OCI-LY3 (cell line): ENCODE data around the gene CEP112.

Experiments used
- H2AFZ ChIP-seq: fragments of 200-600, 300-600 bp; shearing (Covaris generic); 2 replicates; pipeline ENCODE4 v1.6.0; 2014; ENCODE audit warnings: antibody characterized with exemption, low read depth, low read length
- H3K27ac ChIP-seq: fragments of 200-600, 300-600 bp; sonication (generic); 2 replicates; pipeline ENCODE4 v1.5.1; 2014; ENCODE audit warnings: mild to moderate bottlenecking, low read length, moderate library complexity, mixed read lengths
- H3K27me3 ChIP-seq: fragments of 200-600, 300-600 bp; sonication (generic); 2 replicates; pipeline ENCODE4 v1.6.1; 2014; ENCODE audit warnings: low read depth, low read length, mixed read lengths
- H3K36me3 ChIP-seq: fragments of 200-600, 300-600 bp; sonication (generic); replicated peaks from 2 replicates; pipeline ENCODE3; 2014; ENCODE audit warnings: low read depth, low read length, mixed read lengths
- H3K4me1 ChIP-seq: fragments of 300-600, 200-600 bp; sonication (generic); 2 replicates; pipeline ENCODE4 v1.6.1; 2014; ENCODE audit warnings: low read length, mixed read lengths
- H3K4me2 ChIP-seq: fragments of 200-600, 300-600 bp; sonication (generic); 2 replicates; pipeline ENCODE4 v1.6.1; 2014; ENCODE audit warnings: low read length, mixed read lengths
- H3K4me3 ChIP-seq: fragments of 300-600, 200-600 bp; sonication (generic); 2 replicates; pipeline ENCODE4 v1.5.1; 2014; ENCODE audit warnings: antibody characterized with exemption, mild to moderate bottlenecking, low read length, moderate library complexity
- H3K79me2 ChIP-seq: fragments of 300-600, 200-600 bp; shearing (Covaris generic); 2 replicates; pipeline ENCODE4 v1.6.1; 2014; ENCODE audit warnings: mild to moderate bottlenecking, low read length, mixed read lengths
- H3K9ac ChIP-seq: fragments of 300-600, 200-600 bp; shearing (Covaris generic); 2 replicates; pipeline ENCODE4 v1.6.0; 2014; ENCODE audit warnings: mild to moderate bottlenecking, low read length, moderate library complexity
- H3K9me3 ChIP-seq: fragments of 200-600, 300-600 bp; shearing (Covaris generic); 2 replicates; pipeline ENCODE4 v1.6.1; 2014; ENCODE audit warnings: low read length, mixed read lengths; ENCODE audit not compliant: insufficient read depth
- H4K20me1 ChIP-seq: fragments of 200-600, 300-600 bp; sonication (generic); 2 replicates; pipeline ENCODE4 v1.6.1; 2016; ENCODE audit warnings: low read length, mixed read lengths; ENCODE audit not compliant: insufficient read depth
- CTCF ChIP-seq: fragments of 200-600, 300-600 bp; sonication (generic); IDR thresholded peaks from 2 replicates; pipeline ENCODE4 v1.5.1; 2014; ENCODE audit warnings: antibody characterized with exemption, low read length, low read depth
- EZH2phosphoT487 ChIP-seq: fragments of 200-600 bp; shearing (Covaris generic); IDR thresholded peaks from 2 replicates; pipeline ENCODE4 v1.6.1; 2018; ENCODE audit warnings: antibody characterized with exemption, mixed run types, low read depth

CEP112 gene

DNA sequence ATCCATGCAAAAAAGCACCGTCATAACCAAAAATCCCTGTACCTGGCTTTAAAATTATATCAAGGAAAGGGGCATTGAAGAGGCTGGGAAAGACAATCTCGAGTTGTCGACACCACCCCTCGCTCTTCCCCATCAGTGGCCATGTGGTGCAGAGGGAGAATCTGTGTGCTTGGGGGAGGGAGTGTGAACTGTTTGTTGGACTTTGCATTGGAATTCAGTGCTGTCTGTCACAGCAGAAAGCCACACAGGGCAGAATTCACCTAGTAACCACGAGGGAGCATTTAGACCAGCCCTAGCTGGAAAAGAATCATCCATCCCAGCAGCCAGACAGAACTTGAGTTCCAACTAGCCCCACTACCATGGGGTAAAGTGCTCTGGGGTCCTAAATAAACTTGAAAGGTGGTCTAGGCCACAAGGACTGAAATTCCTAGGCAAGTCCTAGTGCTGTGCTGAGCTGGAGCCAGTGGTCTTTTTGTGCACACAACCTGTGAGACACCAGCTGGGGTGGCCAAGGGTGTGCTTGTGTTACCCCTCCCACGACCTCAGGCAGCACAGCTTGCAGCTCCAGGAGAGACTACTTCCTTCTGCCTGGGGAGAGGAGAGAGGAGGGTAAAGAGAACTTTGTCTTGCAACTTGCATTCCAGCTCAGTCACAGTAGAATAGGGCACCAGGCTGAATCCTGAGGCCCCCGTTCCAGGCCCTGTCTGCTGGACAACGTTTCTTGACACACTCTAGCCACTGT, 11.5 kb upstream of the CEP112 start:
- no peaks in the 10 kb centered on the region for H3K9me3 ChIP-seq
- no peak overlapping the region for H3K9ac ChIP-seq
- no peaks in the 10 kb centered on the region for H4K20me1 ChIP-seq
- no peak overlapping the region for H3K4me3 ChIP-seq
- H3K27me3 ChIP-seq: no peaks in the 10 kb centered on the region
- TF ChIP-seq EZH2phosphoT487 (no peak), CTCF (no peak)
- no peak overlapping the region for H3K4me2 ChIP-seq
- H2AFZ ChIP-seq: no peak overlapping the region
- no peaks in the 10 kb centered on the region for H3K4me1 ChIP-seq
- H3K79me2 ChIP-seq: no peaks in the 10 kb centered on the region
- H3K36me3 ChIP-seq: no peaks in the 10 kb centered on the region
- H3K27ac ChIP-seq: no peak overlapping the region

- no peaks in the 10 kb centered on the region for H3K4me1 ChIP-seq
- no peaks in the 10 kb centered on the region for H3K36me3 ChIP-seq
- peak; percentile 55 for TF ChIP-seq CTCF
- TF ChIP-seq EZH2phosphoT487: no peak
- peak overlapping the region; percentile 6; the same call in 1 of the 2 replicates for H3K4me2 ChIP-seq
- H4K20me1 ChIP-seq: no peaks in the 10 kb centered on the region
- H3K27me3 ChIP-seq: no peaks in the 10 kb centered on the region; the same call in 1 of the 2 replicates
- H3K79me2 ChIP-seq: no peaks in the 10 kb centered on the region
- H2AFZ ChIP-seq: no peak overlapping the region
- no peak overlapping the region for H3K4me3 ChIP-seq
- no peaks in the 10 kb centered on the region for H3K9me3 ChIP-seq
- no peak overlapping the region for H3K27ac ChIP-seq
- H3K9ac ChIP-seq: no peak overlapping the region
These were observed 8.8 kb upstream of the CEP112 start for GRCh38 chr17:66200685-66201092.

- Histone ChIP-seq H3K27ac (no peak overlapping the region), H3K9me3 (no peaks in the 10 kb centered on the region), H4K20me1 (no peaks in the 10 kb centered on the region), H3K27me3 (peaks cover under 1% of the 10 kb centered on the region; the same call in 1 of the 2 replicates), H3K36me3 (no peaks in the 10 kb centered on the region), H3K79me2 (no peaks in the 10 kb centered on the region), H3K4me3 (no peak overlapping the region), H3K4me1 (peaks cover 10% of the 10 kb centered on the region), H3K4me2 (no peak overlapping the region), H3K9ac (no peak overlapping the region), H2AFZ (no peak overlapping the region)
- TF ChIP-seq EZH2phosphoT487 (no peak), CTCF (no peak)
These were observed 6.3 kb upstream of the CEP112 start for GRCh38 chr17:66198242-66198641.

DNA sequence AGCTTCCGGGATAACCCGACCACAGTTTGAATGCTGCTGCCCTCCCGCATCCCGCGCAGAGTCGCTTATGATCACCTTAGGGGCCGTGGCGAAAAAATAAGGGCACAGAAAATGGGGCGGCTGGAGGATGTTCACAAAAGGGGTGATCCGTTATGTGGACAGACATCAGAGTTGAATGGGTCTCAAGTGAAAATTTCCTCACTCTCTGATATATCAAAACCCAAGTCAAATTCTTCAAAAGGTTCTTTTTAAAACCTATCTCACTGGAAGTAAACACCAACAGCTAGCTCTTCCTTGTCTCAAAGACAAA, 400 bp upstream of the CEP112 start:
- H3K27me3 ChIP-seq: peaks cover 7% of the 10 kb centered on the region
- H2AFZ ChIP-seq: no peak overlapping the region
- no peaks in the 10 kb centered on the region for H3K36me3 ChIP-seq
- TF ChIP-seq EZH2phosphoT487: no peak
- no peak for TF ChIP-seq CTCF
- H3K9ac ChIP-seq: no peak overlapping the region
- H4K20me1 ChIP-seq: no peaks in the 10 kb centered on the region
- no peaks in the 10 kb centered on the region for H3K79me2 ChIP-seq
- H3K4me3 ChIP-seq: peak overlapping the region; percentile 97
- peaks cover 32% of the 10 kb centered on the region for H3K4me1 ChIP-seq
- no peak overlapping the region for H3K27ac ChIP-seq
- H3K4me2 ChIP-seq: peak overlapping the region; percentile 90
- H3K9me3 ChIP-seq: no peaks in the 10 kb centered on the region
